HL-60 (cell line): ENCODE measurements around the gene PGD.
A peak's percentile ranks its signal among the peaks of the same experiment; 100 is the strongest.

Experiments used
- DNase-seq, 2 experiments: peaks; one replicate each; pipeline ENCODE4 v3.0.0-alpha.2; 2010 to 2020; ENCODE audit warnings: low read depth in 1 of 2, low spot score in 1 of 2
- H3K27ac ChIP-seq: fragments of 250-450 bp; sonication (Bioruptor Pico); replicated peaks from 2 replicates; pipeline ENCODE4 v1.5.1; 2020; ENCODE audit warnings: mild to moderate bottlenecking, moderate library complexity
- H3K27me3 ChIP-seq: fragments of 250-450 bp; sonication (Bioruptor Pico); 2 replicates; pipeline ENCODE4 v1.5.1; 2021; ENCODE audit warnings: mild to moderate bottlenecking, moderate library complexity; ENCODE audit not compliant: insufficient read depth, poor library complexity, severe bottlenecking
- H3K4me3 ChIP-seq: replicated peaks from 2 replicates; pipeline ENCODE4 v1.5.1; 2011; ENCODE audit warnings: mild to moderate bottlenecking, control low read depth, low read length; ENCODE audit not compliant: insufficient read depth
- GABPA ChIP-seq: IDR thresholded peaks from 2 replicates; pipeline ENCODE4 v1.6.1; 2012; ENCODE audit warnings: low read depth
- POLR2AphosphoS5 ChIP-seq: IDR thresholded peaks from 2 replicates; pipeline ENCODE4 v1.6.1; 2012; ENCODE audit warnings: low read depth
- SPI1 ChIP-seq: IDR thresholded peaks from 2 replicates; pipeline ENCODE4 v1.6.1; 2012; ENCODE audit warnings: low read depth, mild to moderate bottlenecking, borderline replicate concordance
- TF ChIP-seq, protein P1 (sequence below): IDR thresholded peaks from one replicate; pipeline ENCODE4 v1.5.1; 2011; ENCODE audit warnings: low read length, control low read depth, inconsistent platforms; ENCODE audit not compliant: insufficient read depth
- TF ChIP-seq, protein P2 (sequence below): IDR thresholded peaks from 2 replicates; pipeline ENCODE4 v1.6.1; 2012; ENCODE audit warnings: low read depth; ENCODE audit not compliant: insufficient replicate concordance

Gene PGD

DNA sequence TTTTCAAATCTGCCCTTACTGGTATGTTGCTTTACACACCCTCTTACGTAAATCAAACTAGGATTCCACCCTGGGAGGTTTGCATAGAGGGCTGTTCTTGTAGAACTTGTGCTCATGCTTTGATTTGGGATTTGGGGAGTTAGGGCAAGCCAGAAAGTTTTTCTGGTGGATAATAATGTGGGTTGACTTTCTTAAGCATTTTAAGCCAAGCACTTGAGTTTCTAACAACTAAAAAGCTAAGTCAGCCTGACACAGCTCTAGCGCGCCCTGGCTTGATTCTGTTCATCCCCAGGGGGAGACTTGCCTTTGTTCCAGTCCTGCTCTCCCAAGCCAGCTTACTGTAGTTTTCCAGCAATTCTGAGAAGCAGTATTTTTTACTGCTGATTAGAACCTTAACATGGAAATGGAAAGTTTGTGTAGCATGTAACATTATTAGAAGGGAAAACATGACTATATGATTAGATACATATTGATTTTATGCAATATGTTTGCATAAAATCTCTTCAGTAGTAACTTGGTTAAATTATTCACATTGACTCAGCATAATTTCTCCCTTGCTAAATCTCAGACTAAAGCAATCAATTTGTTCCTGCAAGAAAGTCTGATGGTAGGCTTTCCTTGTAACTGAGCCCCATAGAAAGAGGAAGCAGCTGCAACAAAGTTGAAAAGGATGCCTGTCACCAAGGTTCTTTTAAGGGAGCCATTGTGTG, 11.0 kb upstream of the PGD start:
- Histone ChIP-seq H3K4me3 (no peak overlapping the region), H3K27me3 (no peaks in the 10 kb centered on the region), H3K27ac (peak overlapping the region; percentile 80)
- TF ChIP-seq, protein P1, sequence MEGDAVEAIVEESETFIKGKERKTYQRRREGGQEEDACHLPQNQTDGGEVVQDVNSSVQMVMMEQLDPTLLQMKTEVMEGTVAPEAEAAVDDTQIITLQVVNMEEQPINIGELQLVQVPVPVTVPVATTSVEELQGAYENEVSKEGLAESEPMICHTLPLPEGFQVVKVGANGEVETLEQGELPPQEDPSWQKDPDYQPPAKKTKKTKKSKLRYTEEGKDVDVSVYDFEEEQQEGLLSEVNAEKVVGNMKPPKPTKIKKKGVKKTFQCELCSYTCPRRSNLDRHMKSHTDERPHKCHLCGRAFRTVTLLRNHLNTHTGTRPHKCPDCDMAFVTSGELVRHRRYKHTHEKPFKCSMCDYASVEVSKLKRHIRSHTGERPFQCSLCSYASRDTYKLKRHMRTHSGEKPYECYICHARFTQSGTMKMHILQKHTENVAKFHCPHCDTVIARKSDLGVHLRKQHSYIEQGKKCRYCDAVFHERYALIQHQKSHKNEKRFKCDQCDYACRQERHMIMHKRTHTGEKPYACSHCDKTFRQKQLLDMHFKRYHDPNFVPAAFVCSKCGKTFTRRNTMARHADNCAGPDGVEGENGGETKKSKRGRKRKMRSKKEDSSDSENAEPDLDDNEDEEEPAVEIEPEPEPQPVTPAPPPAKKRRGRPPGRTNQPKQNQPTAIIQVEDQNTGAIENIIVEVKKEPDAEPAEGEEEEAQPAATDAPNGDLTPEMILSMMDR: no peak
- peak; percentile 71; the same call in 1 of the 2 replicates for TF ChIP-seq SPI1
- TF ChIP-seq GABPA: no peak
- TF ChIP-seq POLR2AphosphoS5: peak; percentile 30; the same call in 1 of the 2 replicates
- peak; percentile 90 to 97 for DNase-seq

DNA sequence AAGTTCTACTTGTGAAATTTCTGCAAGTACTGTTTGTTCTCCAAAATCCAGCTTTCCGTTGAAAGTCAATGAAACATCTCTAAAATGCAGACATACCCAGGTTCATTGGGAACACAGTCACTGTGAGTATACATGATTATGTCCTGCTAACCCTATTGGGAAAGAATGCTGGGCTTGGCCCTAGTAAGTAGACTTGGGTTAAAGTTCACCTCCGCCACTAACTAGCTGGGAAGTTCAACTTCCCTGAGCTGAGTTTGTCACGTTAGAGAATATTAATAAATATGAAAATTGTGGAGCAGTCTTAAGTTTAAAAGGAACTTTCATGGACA, 10.5 kb upstream of the PGD start:
- DNase-seq: no peak
- H3K27me3 ChIP-seq: no peaks in the 10 kb centered on the region
- H3K4me3 ChIP-seq: no peak overlapping the region
- TF ChIP-seq SPI1: no peak
- no peak for TF ChIP-seq POLR2AphosphoS5
- TF ChIP-seq, protein P1: no peak
- no peak for TF ChIP-seq GABPA
- TF ChIP-seq, protein P2, sequence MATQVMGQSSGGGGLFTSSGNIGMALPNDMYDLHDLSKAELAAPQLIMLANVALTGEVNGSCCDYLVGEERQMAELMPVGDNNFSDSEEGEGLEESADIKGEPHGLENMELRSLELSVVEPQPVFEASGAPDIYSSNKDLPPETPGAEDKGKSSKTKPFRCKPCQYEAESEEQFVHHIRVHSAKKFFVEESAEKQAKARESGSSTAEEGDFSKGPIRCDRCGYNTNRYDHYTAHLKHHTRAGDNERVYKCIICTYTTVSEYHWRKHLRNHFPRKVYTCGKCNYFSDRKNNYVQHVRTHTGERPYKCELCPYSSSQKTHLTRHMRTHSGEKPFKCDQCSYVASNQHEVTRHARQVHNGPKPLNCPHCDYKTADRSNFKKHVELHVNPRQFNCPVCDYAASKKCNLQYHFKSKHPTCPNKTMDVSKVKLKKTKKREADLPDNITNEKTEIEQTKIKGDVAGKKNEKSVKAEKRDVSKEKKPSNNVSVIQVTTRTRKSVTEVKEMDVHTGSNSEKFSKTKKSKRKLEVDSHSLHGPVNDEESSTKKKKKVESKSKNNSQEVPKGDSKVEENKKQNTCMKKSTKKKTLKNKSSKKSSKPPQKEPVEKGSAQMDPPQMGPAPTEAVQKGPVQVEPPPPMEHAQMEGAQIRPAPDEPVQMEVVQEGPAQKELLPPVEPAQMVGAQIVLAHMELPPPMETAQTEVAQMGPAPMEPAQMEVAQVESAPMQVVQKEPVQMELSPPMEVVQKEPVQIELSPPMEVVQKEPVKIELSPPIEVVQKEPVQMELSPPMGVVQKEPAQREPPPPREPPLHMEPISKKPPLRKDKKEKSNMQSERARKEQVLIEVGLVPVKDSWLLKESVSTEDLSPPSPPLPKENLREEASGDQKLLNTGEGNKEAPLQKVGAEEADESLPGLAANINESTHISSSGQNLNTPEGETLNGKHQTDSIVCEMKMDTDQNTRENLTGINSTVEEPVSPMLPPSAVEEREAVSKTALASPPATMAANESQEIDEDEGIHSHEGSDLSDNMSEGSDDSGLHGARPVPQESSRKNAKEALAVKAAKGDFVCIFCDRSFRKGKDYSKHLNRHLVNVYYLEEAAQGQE: no peak
- H3K27ac ChIP-seq: peak overlapping the region; percentile 80

DNA sequence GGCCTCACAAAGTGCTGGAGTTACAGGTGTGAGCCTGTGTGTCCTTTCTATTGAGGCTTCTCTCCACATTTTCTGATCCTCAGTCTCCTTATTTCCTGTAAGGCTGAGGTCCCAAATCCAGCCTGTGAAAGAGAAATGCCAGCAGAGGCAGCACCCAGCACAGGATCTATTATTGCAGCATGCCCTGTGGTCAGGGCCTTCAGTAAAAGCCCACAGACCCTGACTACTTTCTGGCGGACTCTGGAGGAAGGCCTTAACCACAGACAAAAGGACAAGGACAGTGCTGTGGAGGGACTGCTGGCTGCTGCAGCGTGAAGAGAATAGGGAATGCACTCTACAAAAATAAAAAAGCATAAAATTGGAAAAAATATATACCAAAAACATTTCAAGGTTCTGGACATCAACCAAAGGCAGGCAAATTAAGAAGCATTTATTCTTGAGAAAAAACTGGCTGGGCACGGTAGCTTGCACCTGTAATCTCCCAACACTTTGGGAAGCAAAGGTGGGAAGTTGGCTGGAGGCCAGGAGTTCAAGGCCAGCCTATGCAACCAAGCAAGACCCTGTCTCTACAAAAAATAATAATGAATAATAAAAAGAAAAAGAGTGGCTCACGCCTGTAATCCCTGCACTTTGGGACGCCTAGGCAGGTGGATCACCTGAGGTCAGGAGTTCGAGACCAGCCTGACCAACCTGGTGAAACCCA, 9.4 kb upstream of the PGD start:
- Histone ChIP-seq H3K4me3 (no peak overlapping the region), H3K27ac (peak overlapping the region; percentile 80), H3K27me3 (no peaks in the 10 kb centered on the region)
- DNase-seq: peak in 1 of 2 experiments; percentile 80
- TF ChIP-seq, protein P1: no peak
- TF ChIP-seq, protein P2: no peak
- TF ChIP-seq POLR2AphosphoS5 (no peak), SPI1 (no peak), GABPA (no peak)

DNA sequence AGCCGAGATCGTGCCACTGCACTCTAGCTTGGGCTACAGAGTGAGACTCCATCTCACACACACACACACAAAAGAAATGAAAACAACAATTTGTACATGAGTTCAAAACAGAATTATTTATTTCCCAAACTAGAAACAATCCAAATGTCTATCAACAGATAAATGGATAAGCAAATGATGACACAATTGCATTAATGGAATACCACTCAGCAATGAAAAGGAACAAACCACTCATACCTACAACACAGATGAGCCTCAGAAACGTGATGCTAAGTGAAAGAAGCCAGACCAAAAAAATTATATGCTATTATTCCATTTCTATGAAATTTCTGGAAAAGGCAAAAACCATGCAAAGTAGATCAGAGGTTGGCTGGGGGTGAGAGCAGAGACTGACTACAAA, 2.0 kb upstream of the PGD start:
- H3K4me3 ChIP-seq: no peak overlapping the region

More for the DNA sequence above, 2.0 kb upstream of the PGD start:
- DNase-seq: no peak
- Histone ChIP-seq H3K27ac (no peak overlapping the region), H3K27me3 (no peaks in the 10 kb centered on the region)
- TF ChIP-seq SPI1 (no peak), POLR2AphosphoS5 (no peak), GABPA (no peak)
- TF ChIP-seq, protein P2: no peak
- TF ChIP-seq, protein P1: no peak
